ENCODE results near the gene NDUFA11. TPM values are rescaled to one million over a fixed set of nuclear protein-coding genes. Genes with fewer than 3 reads are reported as not detected.
A peak's percentile ranks its signal among the peaks of the same experiment; 100 is the strongest.

The NDUFA11 gene
- total and polyA plus RNA-seq, 2 of the 4 experiments (the other 2 are of a cell fraction) = 375 to 1,276 TPM

DNA sequence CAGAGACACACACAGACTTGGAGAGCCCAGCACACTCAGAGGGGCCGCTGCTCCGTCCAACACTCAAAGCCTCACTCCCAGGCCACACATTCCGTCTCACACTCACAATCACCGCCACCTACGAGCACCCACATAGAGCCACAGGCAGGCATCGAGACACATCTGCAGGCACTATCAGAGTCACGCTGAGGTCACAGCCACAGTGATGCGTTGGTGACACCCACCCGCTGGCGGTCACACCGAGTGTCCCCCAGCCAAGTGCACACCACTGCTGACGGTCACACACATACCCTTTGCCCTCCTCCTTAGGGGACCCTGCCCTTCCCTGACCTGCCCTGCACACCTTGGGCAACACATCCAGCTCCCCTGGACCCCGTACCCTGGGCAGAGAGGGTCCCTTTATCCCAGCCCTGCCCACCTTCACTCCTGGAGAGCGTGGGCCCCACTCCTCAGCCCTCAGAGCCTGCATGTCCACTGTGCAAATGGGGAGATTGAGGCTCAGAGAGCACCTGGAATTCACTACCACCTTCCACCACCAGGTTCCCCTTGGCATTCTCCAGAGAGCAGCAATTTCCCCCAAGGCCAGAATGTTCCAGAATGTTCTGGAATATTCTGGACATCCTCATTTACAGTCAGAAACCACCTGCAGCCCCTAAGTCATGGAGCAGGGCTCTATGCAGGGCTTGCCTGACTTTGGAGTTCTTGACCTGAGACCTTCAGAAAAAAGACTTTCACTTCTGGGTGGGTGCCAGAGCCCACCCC, 38.7 kb downstream of the NDUFA11 start:
- POLR2A ChIA-PET (ENCODE audit: unreplicated experiment) = no interaction called here

More for the DNA sequence above, 38.7 kb downstream of the NDUFA11 start:
- no peaks in the 10 kb centered on the region for H3K79me1 ChIP-seq (ENCODE audit: low read depth in 1 of 2, low read length in 2 of 2)
- no peaks in the 10 kb centered on the region for H3K36me3 ChIP-seq (ENCODE audit: control insufficient read depth, insufficient read depth, low read length)
- no peak overlapping the region for H2BK120ac ChIP-seq (ENCODE audit: low read depth, low read length)
- no TSS peak for BruUV-seq (replicated peaks)
- H2AK5ac ChIP-seq (ENCODE audit: low read depth, low read length) = no peak overlapping the region; the same call in 1 of the 2 replicates
- no peak overlapping the region for H3K27ac ChIP-seq (ENCODE audit: insufficient read depth, low read length)
- TF ChIP-seq, protein P1, sequence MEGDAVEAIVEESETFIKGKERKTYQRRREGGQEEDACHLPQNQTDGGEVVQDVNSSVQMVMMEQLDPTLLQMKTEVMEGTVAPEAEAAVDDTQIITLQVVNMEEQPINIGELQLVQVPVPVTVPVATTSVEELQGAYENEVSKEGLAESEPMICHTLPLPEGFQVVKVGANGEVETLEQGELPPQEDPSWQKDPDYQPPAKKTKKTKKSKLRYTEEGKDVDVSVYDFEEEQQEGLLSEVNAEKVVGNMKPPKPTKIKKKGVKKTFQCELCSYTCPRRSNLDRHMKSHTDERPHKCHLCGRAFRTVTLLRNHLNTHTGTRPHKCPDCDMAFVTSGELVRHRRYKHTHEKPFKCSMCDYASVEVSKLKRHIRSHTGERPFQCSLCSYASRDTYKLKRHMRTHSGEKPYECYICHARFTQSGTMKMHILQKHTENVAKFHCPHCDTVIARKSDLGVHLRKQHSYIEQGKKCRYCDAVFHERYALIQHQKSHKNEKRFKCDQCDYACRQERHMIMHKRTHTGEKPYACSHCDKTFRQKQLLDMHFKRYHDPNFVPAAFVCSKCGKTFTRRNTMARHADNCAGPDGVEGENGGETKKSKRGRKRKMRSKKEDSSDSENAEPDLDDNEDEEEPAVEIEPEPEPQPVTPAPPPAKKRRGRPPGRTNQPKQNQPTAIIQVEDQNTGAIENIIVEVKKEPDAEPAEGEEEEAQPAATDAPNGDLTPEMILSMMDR (conservative IDR thresholded peaks at IDR 0.05; ENCODE audit: low read depth, low read length) = 0 out of 2 replicates have a peak, but pooled peaks have one; percentile 3
- TF ChIP-seq MAFK (IDR thresholded peaks at IDR 0.05; ENCODE audit: low read depth, low read length) (no peak), RCOR1 (IDR thresholded peaks at IDR 0.05; ENCODE audit: insufficient replicate concordance, low read length) (no peak)
- TF ChIP-seq, protein P2, sequence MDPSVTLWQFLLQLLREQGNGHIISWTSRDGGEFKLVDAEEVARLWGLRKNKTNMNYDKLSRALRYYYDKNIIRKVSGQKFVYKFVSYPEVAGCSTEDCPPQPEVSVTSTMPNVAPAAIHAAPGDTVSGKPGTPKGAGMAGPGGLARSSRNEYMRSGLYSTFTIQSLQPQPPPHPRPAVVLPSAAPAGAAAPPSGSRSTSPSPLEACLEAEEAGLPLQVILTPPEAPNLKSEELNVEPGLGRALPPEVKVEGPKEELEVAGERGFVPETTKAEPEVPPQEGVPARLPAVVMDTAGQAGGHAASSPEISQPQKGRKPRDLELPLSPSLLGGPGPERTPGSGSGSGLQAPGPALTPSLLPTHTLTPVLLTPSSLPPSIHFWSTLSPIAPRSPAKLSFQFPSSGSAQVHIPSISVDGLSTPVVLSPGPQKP (IDR thresholded peaks at IDR 0.05; ENCODE audit: borderline replicate concordance, low read depth, low read length) = no peak
- CTCF ChIA-PET = no interaction called here
- no peak overlapping the region for H3K23ac ChIP-seq (ENCODE audit: low read depth, low read length)
- H4K8ac ChIP-seq (ENCODE audit: low read depth in 2 of 2, low read length in 2 of 2) = no peak overlapping the region
- no peak overlapping the region for H3K18ac ChIP-seq (ENCODE audit: low read depth, low read length)
- dilution Hi-C loops (cut with HindIII; ENCODE audit: low sequenced_read_pairs, unreplicated experiment) (no loop called here), in situ Hi-C loops (cut with MboI; ENCODE audit: low sequenced_read_pairs) (no loop called here), intact Hi-C loops (cut with micrococcal nuclease) (no loop called here)
- H4K5ac ChIP-seq (ENCODE audit: low read depth, low read length) = no peak overlapping the region
- no peak overlapping the region for H2BK15ac ChIP-seq (ENCODE audit: low read depth, low read length)
- H2BK20ac ChIP-seq (ENCODE audit: low read depth, low read length) = no peak overlapping the region
- H4K20me1 ChIP-seq (ENCODE audit: insufficient read depth, low read length) = no peaks in the 10 kb centered on the region
- DNase-seq (no peak), ATAC-seq (ENCODE audit: low read depth) (no peak)
- WGBS, 2 experiments (ENCODE audit: extremely low coverage in 2 of 2, insufficient read length in 1 of 2) = 61% methylated on average over 7 of the region's 14 CpGs; no CpG with 5 or more reads in 1 of the 2 experiments
- no peak overlapping the region for H3K4me3 ChIP-seq (ENCODE audit: insufficient read depth, low read depth, low read length)
- no peak overlapping the region for H3K56ac ChIP-seq (ENCODE audit: extremely low read depth, insufficient read depth, low read length)
- H3K4me1 ChIP-seq (ENCODE audit: control insufficient read depth, insufficient read depth, low read length) = no peaks in the 10 kb centered on the region; the same call in 1 of the 2 replicates
- no peak overlapping the region for H2AK9ac ChIP-seq (replicated peaks; ENCODE audit: low read depth, low read length, poor library complexity)
- H3K9me3 ChIP-seq (ENCODE audit: control insufficient read depth, insufficient read depth, low read length) = no peaks in the 10 kb centered on the region
- no peak overlapping the region for H3K4ac ChIP-seq (ENCODE audit: low read depth, low read length)
- no peak overlapping the region for H3K14ac ChIP-seq (replicated peaks; ENCODE audit: low read depth, low read length)
- H3K4me2 ChIP-seq (ENCODE audit: low read depth, low read length) = no peak overlapping the region
- no peak overlapping the region for H2BK5ac ChIP-seq (ENCODE audit: low read depth, low read length, poor library complexity, severe bottlenecking)
- no peak overlapping the region for H2AFZ ChIP-seq (replicated peaks; ENCODE audit: low read length, poor library complexity)
- H3K9ac ChIP-seq (ENCODE audit: low read depth, low read length) = no peak overlapping the region
- H4K91ac ChIP-seq (ENCODE audit: insufficient read depth, low read depth, low read length) = no peak overlapping the region
- peaks cover 15% of the 10 kb centered on the region; the same call in 1 of the 2 replicates for H3K27me3 ChIP-seq (ENCODE audit: control insufficient read depth, insufficient read depth, low read length)
- no peaks in the 10 kb centered on the region for H3K9me1 ChIP-seq (ENCODE audit: insufficient read depth, low read length)
